ENCODE data around the gene LRRC4B. TPM values are rescaled to one million over a fixed set of nuclear protein-coding genes. Genes with fewer than 3 reads are reported as not detected.

Gene LRRC4B
- total and polyA plus RNA-seq, 2 of the 8 experiments (the other 6 are each of a cell fraction or from before 2014, with no cell fraction given): 13.4 to 21.2 TPM

GRCh38 chr19:50501568-50502475 lies 66.4 kb downstream of the LRRC4B start (continued):
- TF ChIP-seq RXRA (IDR thresholded peaks at IDR 0.05; ENCODE audit: insufficient read depth, low read depth, low read length) (no peak), POLR2A (IDR thresholded peaks at IDR 0.05; ENCODE audit: control extremely low read depth in 1 of 2, low read depth in 2 of 2, low read length in 2 of 2) (no peak), FOSL1 (IDR thresholded peaks at IDR 0.05; ENCODE audit: insufficient read depth, low read depth, low read length) (no peak)
